Activated CD4-positive, CD25-positive, alpha-beta regulatory T cell treated with anti-CD3 and anti-CD28 coated beads, Interleukin-2, amount 50 U/mL, for 72 hours (primary cell): Measurements from ENCODE around the gene POTEG.
"Not testable (repeated sequence)": the region's sequence is repeated elsewhere in the genome, so short reads cannot be mapped to it uniquely, and the experiment has no call there.

ENCODE experiments used
- DNase-seq: peaks from one replicate; pipeline ENCODE4 v3.0.0; 2021

Gene POTEG

DNA sequence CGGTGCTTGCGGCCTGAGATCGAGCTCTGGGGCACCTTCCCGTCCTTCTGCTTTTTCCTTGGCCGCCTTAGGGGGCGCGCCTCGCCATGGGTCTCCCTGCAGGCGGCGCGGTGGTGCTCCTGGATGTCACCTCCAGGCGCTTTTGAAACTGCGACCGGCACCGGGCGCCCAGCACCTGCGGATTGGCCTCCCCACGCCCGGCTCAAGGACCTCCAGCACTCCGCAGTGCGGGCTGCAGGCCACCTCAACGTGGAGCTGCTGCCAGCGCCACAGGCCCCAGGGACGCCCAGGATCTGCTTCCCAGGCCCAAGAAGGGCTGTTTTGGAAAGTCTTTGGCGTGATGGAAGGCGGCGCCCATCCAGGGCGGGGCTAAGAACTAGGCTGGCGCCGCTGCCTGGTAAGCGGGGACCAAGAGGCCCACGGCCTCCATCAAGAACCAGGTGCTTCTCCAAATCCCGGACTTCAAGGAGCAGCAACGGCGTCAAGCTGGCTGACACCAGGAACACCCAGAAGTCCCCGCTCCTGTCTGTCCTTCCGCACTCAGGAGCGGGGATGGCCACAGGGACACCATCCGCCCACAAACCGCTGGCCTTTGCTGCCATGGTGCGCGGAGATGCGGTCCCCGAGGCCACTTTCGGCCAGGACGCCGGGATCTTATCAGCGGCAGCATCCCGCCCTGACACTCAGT is 61.2 kb downstream of the POTEG start:
- DNase-seq = not testable (repeated sequence)

DNA sequence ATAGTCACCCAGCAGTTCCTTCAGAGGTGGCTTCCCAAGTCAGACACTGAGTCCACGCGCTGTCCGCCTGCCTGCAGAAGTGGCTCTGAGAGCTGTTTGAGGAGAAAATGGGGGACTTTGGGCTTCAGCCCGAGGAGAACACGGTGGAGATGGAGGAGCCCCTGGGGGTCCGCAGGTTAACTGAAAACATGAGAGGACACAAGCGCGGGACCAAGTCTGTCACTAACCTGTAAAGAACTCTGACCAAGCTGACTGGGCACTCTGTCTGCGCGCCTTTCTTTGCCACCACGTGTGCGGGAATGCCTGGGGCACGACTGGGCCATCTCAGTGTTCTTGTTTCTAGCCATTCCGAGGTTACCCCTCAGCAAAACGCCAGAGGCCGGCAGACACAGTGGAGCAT is 62.4 kb downstream of the POTEG start:
- not testable (repeated sequence) for DNase-seq

DNA sequence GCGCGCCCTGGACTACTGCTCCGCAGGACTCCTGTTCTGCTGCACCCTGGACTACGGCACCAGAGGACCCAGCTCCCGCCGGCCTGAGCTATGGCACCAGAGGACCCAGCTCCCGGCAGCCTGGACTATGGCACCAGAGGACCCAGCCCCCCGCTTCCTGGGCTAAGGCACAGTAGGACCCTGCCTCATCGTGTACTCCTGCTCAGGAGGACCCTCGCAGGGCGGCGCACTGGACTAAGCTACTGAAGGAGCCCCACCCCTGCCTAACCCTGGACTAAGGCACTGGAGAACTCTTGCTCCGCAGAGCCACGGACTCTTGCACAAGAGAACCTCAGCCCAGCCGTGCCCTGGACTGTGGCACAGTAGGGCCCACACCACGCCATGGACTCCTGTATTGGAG is 71.3 kb downstream of the POTEG start:
- DNase-seq = not testable (repeated sequence)

DNA sequence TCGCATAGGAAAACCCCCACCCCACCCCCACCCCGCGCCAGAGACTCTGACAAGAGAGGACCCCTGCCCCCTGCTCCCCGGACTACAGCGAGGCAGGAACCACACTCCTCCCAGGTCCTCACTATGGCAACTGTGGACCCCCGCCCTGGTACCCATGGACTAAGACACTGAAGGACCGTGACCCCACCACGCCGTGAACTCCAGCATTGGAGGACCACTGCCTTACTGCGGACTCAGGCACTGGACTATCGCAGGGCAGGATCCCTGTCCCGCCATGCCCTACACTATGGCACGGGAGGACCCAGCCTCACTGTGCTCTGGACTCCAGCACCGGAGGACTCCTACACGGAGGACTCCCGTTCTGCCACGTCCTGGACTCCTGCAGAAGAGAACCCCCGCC is 71.8 kb downstream of the POTEG start:
- DNase-seq = not testable (repeated sequence)

DNA sequence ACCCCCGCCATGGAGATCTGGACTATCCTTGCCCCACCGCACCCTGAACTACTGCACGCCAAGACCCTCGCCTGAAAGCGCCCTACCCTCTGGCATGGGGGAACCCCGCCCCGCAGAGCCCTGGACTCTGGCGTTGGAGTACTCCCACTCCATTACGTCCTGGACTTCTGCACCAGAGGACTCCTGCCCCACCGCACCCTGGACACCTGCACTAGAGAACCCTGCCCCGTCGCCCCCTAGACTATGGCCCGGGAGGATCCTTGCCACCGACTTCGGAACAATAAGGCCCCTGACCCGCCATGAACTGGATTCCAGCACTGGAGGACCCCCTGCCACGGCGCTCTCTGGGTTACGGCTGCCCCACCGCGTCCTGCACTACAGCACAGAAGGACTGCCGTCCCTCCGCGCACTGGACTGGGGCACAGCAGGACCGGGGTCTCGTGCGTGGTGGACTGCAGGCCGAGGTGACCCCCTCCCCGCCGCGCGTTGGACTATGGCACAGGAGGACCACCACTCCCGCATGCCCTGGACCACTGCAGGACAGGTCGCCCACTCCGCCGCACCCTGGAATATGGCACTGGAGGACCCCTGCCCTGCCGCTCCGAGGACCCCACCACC is 72.4 kb downstream of the POTEG start:
- DNase-seq = not testable (repeated sequence)

DNA sequence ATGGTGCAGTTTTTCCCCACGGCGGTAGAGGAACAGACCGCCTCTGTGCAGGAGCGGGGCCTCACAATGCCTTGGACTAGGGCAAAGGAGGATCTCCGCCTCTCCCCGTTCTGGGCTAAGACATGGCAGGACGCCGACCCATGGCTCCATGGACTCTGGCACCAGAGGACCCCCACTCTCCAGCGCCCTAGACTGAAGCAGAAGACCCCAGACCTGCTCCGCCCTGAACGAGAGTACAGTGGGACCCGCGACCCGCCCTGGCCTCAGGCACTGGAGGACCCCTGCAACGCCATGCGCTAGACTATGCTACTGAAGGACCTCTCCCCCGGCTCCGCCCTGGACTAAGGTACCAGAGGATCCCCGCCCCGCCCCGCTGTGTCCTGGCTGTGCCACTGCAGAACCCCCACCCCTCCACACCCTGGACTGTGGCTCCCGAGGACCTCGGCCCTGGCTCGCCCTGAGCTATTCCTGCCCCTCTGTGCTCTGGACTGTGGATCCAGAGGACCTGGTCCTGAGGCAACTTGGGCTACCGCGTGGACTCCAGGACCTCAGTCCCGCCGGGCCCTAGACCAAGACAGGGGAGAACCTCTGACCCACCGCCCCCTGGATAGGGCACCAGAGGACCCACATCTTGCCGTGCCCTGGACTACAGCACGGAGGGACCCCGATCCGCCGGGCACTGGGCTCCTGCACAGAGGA is 73.1 kb downstream of the POTEG start:
- DNase-seq = not testable (repeated sequence)
